ENCODE data around the gene FBXO36.

GRCh38 chr2:229931241-229931640 is 8.9 kb downstream of the FBXO36 start:
- TF ChIP-seq POLR2A (IDR thresholded peaks at IDR 0.05) (no peak), CTCF (IDR thresholded peaks at IDR 0.05) (no peak)

Measured in thyroid gland (tissue), 4 donors.